ENCODE data around the gene ZFYVE19.
A peak's percentile ranks its signal among the peaks of the same experiment; 100 is the strongest.

Gene ZFYVE19

GRCh38 chr15:40815042-40815698, 8.3 kb downstream of the ZFYVE19 start:
- no peak for DNase-seq (ENCODE audit: low read depth in 2 of 2)

- DNase-seq (ENCODE audit: low read depth in 2 of 2) = no peak
These were observed 12.2 kb downstream of the ZFYVE19 start for GRCh38 chr15:40819048-40819447.

GRCh38 chr15:40821195-40821594, 14.3 kb downstream of the ZFYVE19 start:
- DNase-seq (ENCODE audit: low read depth in 2 of 2) = no peak

- DNase-seq (ENCODE audit: low read depth in 2 of 2) = no peak
These were observed 16.9 kb downstream of the ZFYVE19 start for GRCh38 chr15:40823572-40824343.

- no peak for DNase-seq (ENCODE audit: low read depth in 2 of 2)
These were observed 19.0 kb downstream of the ZFYVE19 start for GRCh38 chr15:40825661-40826422.

GRCh38 chr15:40826423-40827075, 19.7 kb downstream of the ZFYVE19 start:
- no peak for DNase-seq (ENCODE audit: low read depth in 2 of 2)

- DNase-seq (ENCODE audit: low read depth in 2 of 2) = no peak
These were observed 21.7 kb downstream of the ZFYVE19 start, which contains the start of gene PPP1R14D for GRCh38 chr15:40828447-40829036. PPP1R14D (minus strand) TSS chr15:40828708; CDS start chr15:40828641, 67 bp downstream.

- no peak for DNase-seq (ENCODE audit: low read depth in 2 of 2)
These were observed 22.2 kb downstream of the ZFYVE19 start for GRCh38 chr15:40829115-40829514.

- DNase-seq (ENCODE audit: low read depth in 2 of 2) = no peak
These were observed 24.0 kb downstream of the ZFYVE19 start for GRCh38 chr15:40830884-40831283.

- no peak for DNase-seq (ENCODE audit: low read depth in 2 of 2)
These were observed 25.0 kb downstream of the ZFYVE19 start for GRCh38 chr15:40831861-40832260.

- no peak for DNase-seq (ENCODE audit: low read depth in 2 of 2)
These were observed 26.0 kb downstream of the ZFYVE19 start for GRCh38 chr15:40832903-40833302.

GRCh38 chr15:40836020-40836419, 29.1 kb downstream of the ZFYVE19 start:
- no peak for DNase-seq (ENCODE audit: low read depth in 2 of 2)

GRCh38 chr15:40838756-40839155, 31.9 kb downstream of the ZFYVE19 start:
- no peak for DNase-seq (ENCODE audit: low read depth in 2 of 2)

- DNase-seq (ENCODE audit: low read depth in 2 of 2) = no peak
These were observed 34.9 kb downstream of the ZFYVE19 start for GRCh38 chr15:40841741-40842140.

GRCh38 chr15:40843261-40843884, 36.5 kb downstream of the ZFYVE19 start:
- DNase-seq (ENCODE audit: low read depth in 2 of 2) = no peak

- peak; percentile 60 to 77 for DNase-seq (ENCODE audit: low read depth in 2 of 2)
These were observed 37.2 kb downstream of the ZFYVE19 start, which contains the start of gene SPINT1 for GRCh38 chr15:40843885-40844695. SPINT1 (plus strand) TSS chr15:40844048; CDS start chr15:40844555, 507 bp downstream.

GRCh38 chr15:40844696-40845030, 37.8 kb downstream of the ZFYVE19 start:
- peak in 1 of 2 donors; percentile 8 for DNase-seq (ENCODE audit: low read depth in 2 of 2)

- no peak for DNase-seq (ENCODE audit: low read depth in 2 of 2)
These were observed 38.1 kb downstream of the ZFYVE19 start for GRCh38 chr15:40845036-40845435.

- no peak for DNase-seq (ENCODE audit: low read depth in 2 of 2)
These were observed 38.8 kb downstream of the ZFYVE19 start for GRCh38 chr15:40845511-40846284.

Measured in stimulated activated CD8-positive, alpha-beta memory T cell treated with anti-CD3 and anti-CD28 coated beads, Interleukin-7, amount 100 ng/mL, for 4 hours (primary cell).